OCI-LY3 (cell line): Measurements from ENCODE around the gene RAB26.

Experiments used
- H2AFZ ChIP-seq: fragments of 200-600, 300-600 bp; shearing (Covaris generic); 2 replicates; pipeline ENCODE4 v1.6.0; 2014; ENCODE audit warnings: antibody characterized with exemption, low read depth, low read length
- H3K27ac ChIP-seq: fragments of 200-600, 300-600 bp; sonication (generic); 2 replicates; pipeline ENCODE4 v1.5.1; 2014; ENCODE audit warnings: mild to moderate bottlenecking, low read length, moderate library complexity, mixed read lengths
- H3K27me3 ChIP-seq: fragments of 200-600, 300-600 bp; sonication (generic); 2 replicates; pipeline ENCODE4 v1.6.1; 2014; ENCODE audit warnings: low read depth, low read length, mixed read lengths
- H3K36me3 ChIP-seq: fragments of 200-600, 300-600 bp; sonication (generic); replicated peaks from 2 replicates; pipeline ENCODE3; 2014; ENCODE audit warnings: low read depth, low read length, mixed read lengths
- H3K4me1 ChIP-seq: fragments of 300-600, 200-600 bp; sonication (generic); 2 replicates; pipeline ENCODE4 v1.6.1; 2014; ENCODE audit warnings: low read length, mixed read lengths
- H3K4me2 ChIP-seq: fragments of 200-600, 300-600 bp; sonication (generic); 2 replicates; pipeline ENCODE4 v1.6.1; 2014; ENCODE audit warnings: low read length, mixed read lengths
- H3K4me3 ChIP-seq: fragments of 300-600, 200-600 bp; sonication (generic); 2 replicates; pipeline ENCODE4 v1.5.1; 2014; ENCODE audit warnings: antibody characterized with exemption, mild to moderate bottlenecking, low read length, moderate library complexity
- H3K79me2 ChIP-seq: fragments of 300-600, 200-600 bp; shearing (Covaris generic); 2 replicates; pipeline ENCODE4 v1.6.1; 2014; ENCODE audit warnings: mild to moderate bottlenecking, low read length, mixed read lengths
- H3K9ac ChIP-seq: fragments of 300-600, 200-600 bp; shearing (Covaris generic); 2 replicates; pipeline ENCODE4 v1.6.0; 2014; ENCODE audit warnings: mild to moderate bottlenecking, low read length, moderate library complexity
- H3K9me3 ChIP-seq: fragments of 200-600, 300-600 bp; shearing (Covaris generic); 2 replicates; pipeline ENCODE4 v1.6.1; 2014; ENCODE audit warnings: low read length, mixed read lengths; ENCODE audit not compliant: insufficient read depth
- H4K20me1 ChIP-seq: fragments of 200-600, 300-600 bp; sonication (generic); 2 replicates; pipeline ENCODE4 v1.6.1; 2016; ENCODE audit warnings: low read length, mixed read lengths; ENCODE audit not compliant: insufficient read depth
- EZH2phosphoT487 ChIP-seq: fragments of 200-600 bp; shearing (Covaris generic); IDR thresholded peaks from 2 replicates; pipeline ENCODE4 v1.6.1; 2018; ENCODE audit warnings: antibody characterized with exemption, mixed run types, low read depth
- TF ChIP-seq, protein P1 (sequence below): fragments of 200-600, 300-600 bp; sonication (generic); IDR thresholded peaks from 2 replicates; pipeline ENCODE4 v1.5.1; 2014; ENCODE audit warnings: antibody characterized with exemption, low read length, low read depth

The RAB26 gene

DNA sequence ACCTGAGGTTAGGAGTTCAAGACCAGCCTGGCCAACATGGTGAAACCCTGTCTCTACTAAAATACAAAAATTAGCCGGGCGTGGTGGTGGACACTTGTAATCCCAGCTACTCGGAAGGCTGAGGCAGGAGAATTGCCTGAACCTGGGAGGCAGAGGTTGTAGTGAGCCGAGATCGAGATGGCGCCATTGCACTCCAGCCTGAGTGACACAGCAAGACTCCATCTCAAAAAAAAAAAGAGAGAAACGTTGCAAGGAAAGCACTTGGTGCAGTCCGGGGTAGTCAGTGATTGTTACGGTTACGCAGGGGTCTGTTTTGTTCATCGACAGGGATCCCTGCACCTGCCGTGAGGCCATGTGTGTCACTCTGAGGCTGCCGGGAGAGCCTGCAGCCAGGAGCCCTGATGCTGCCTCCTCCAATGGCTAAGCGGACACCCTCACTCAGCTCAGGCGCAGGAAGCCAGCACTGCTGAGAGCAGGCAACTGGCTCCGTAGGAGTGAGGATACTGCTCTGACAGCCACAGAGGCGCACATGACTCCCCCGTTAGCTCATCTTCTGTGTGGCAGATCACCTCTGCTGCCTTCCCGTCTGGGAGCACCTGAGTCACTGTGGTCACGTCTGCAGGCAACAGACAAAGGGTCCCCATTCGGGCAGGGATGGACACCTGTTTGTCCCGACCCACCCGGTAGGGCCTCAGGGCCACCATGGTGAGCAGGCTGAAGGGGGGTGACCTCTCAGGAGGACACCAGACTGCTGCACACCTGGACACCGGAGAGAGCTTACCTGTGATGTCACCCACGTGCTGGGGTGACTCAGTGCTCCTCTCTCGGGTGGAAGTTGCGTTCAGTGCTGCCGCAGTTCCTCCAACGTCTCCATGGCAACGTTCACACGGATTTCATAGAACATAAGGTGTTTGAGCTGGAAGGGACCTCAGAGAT lies 5.2 kb upstream of the RAB26 start:
- H3K79me2 ChIP-seq, result no peaks in the 10 kb centered on the region
- no peaks in the 10 kb centered on the region for H3K36me3 ChIP-seq
- no peak overlapping the region for H3K9ac ChIP-seq
- no peak for TF ChIP-seq EZH2phosphoT487
- TF ChIP-seq, protein P1, sequence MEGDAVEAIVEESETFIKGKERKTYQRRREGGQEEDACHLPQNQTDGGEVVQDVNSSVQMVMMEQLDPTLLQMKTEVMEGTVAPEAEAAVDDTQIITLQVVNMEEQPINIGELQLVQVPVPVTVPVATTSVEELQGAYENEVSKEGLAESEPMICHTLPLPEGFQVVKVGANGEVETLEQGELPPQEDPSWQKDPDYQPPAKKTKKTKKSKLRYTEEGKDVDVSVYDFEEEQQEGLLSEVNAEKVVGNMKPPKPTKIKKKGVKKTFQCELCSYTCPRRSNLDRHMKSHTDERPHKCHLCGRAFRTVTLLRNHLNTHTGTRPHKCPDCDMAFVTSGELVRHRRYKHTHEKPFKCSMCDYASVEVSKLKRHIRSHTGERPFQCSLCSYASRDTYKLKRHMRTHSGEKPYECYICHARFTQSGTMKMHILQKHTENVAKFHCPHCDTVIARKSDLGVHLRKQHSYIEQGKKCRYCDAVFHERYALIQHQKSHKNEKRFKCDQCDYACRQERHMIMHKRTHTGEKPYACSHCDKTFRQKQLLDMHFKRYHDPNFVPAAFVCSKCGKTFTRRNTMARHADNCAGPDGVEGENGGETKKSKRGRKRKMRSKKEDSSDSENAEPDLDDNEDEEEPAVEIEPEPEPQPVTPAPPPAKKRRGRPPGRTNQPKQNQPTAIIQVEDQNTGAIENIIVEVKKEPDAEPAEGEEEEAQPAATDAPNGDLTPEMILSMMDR, result no peak
- no peak overlapping the region for H3K4me2 ChIP-seq
- H4K20me1 ChIP-seq, result no peaks in the 10 kb centered on the region
- H2AFZ ChIP-seq, result no peak overlapping the region
- H3K27me3 ChIP-seq, result no peaks in the 10 kb centered on the region
- H3K4me1 ChIP-seq, result peaks cover 4% of the 10 kb centered on the region; the same call in 1 of the 2 replicates
- no peak overlapping the region for H3K27ac ChIP-seq
- H3K9me3 ChIP-seq, result no peaks in the 10 kb centered on the region
- H3K4me3 ChIP-seq, result no peak overlapping the region

DNA sequence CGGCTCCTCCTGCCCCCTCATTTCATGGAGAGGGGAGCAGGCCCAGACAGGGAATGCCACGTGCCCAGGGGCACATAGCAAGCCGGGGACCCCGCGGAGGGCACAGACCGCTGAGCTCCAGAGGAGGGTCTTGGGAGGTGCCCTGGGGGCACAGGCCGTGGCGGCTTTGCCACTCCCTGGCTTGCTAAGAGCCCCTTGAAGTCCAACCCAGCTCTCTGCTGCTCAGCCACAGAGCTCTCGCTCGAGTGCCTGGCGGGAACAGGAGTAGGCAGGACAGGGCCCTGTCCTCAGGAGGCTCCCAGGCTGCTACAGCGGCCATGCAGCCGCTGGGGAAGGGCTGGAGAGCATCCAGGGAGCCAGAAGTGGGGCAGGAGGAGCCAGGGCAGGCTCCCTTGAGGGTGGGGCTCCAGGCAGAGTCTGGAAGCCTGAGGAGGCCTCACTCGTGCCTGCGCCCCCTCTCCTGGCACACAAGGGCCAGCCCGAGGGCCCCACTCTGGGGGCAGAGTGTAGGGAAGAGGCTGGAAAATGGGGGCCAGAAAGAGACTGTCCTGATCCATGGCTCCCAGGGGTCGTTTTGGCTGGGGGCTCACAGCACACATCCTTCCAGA lies 4.4 kb upstream of the RAB26 start:
- Histone ChIP-seq H3K27me3 (peaks cover 3% of the 10 kb centered on the region; the same call in 1 of the 2 replicates), H3K79me2 (no peaks in the 10 kb centered on the region), H3K4me2 (no peak overlapping the region), H3K27ac (no peak overlapping the region), H3K9ac (no peak overlapping the region), H4K20me1 (no peaks in the 10 kb centered on the region), H3K9me3 (no peaks in the 10 kb centered on the region), H3K4me1 (peaks cover 7% of the 10 kb centered on the region; the same call in 1 of the 2 replicates), H3K4me3 (no peak overlapping the region), H2AFZ (no peak overlapping the region), H3K36me3 (no peaks in the 10 kb centered on the region)
- TF ChIP-seq, protein P1, result no peak
- TF ChIP-seq EZH2phosphoT487, result no peak

DNA sequence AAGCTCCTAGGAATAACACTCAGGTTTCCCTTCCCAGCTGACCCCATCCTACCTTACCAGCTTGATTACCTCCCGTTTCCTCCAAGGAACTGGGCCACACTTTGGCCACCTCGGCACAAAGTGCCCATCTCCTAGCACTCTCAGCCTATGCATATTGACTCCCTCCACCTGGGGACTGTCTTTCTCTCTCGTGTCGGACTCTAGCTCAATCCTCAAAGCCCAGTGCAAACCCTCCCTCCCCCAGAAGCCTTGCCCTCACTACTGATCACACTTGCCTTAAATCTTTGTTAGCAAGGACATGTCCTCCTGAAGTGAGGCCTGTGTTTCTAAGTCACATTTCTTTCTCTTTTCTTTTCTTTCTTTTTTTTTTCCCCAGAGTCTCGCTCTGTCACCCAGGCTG lies 2.6 kb upstream of the RAB26 start:
- Histone ChIP-seq H3K36me3 (peaks cover under 1% of the 10 kb centered on the region), H3K4me1 (peaks cover 25% of the 10 kb centered on the region), H3K27ac (no peak overlapping the region), H3K9ac (no peak overlapping the region), H3K9me3 (no peaks in the 10 kb centered on the region), H3K4me3 (no peak overlapping the region), H3K27me3 (peaks cover 4% of the 10 kb centered on the region; the same call in 1 of the 2 replicates), H3K4me2 (no peak overlapping the region), H3K79me2 (no peaks in the 10 kb centered on the region), H2AFZ (no peak overlapping the region), H4K20me1 (peaks cover 5% of the 10 kb centered on the region)
- TF ChIP-seq, protein P1, result no peak
- TF ChIP-seq EZH2phosphoT487, result no peak

DNA sequence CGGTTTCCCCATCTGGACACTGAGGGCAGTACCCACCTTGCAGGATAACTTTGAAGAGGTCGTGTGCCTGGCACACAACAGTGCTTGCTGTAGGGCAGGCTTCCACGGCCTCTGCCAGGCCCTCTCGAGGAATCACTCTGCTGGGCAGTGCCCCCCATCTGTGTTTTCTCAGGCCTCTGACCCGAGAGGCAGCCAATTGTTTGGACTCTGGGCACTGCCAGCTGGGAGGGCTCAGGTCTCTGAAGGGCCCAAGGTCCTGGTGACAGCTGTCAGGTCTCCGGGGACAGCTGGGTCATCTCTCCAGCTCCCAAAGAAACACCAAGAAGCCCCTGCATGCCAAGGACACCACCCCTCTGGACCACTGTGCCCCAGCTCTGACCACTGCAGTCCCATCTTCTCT lies 1.0 kb upstream of the RAB26 start:
- H3K27ac ChIP-seq, result no peak overlapping the region
- no peak for TF ChIP-seq EZH2phosphoT487
- TF ChIP-seq, protein P1, result no peak

More for the DNA sequence above, 1.0 kb upstream of the RAB26 start:
- Histone ChIP-seq H3K79me2 (peaks cover 12% of the 10 kb centered on the region; the same call in 1 of the 2 replicates), H3K36me3 (peaks cover 12% of the 10 kb centered on the region), H3K4me3 (no peak overlapping the region), H3K9me3 (no peaks in the 10 kb centered on the region), H3K4me2 (no peak overlapping the region), H3K27me3 (peaks cover 4% of the 10 kb centered on the region; the same call in 1 of the 2 replicates), H2AFZ (no peak overlapping the region), H3K4me1 (peaks cover 41% of the 10 kb centered on the region), H4K20me1 (peaks cover 21% of the 10 kb centered on the region), H3K9ac (no peak overlapping the region)
